Keratinocyte (primary cell): ENCODE measurements around the gene TAB3. TPM values are rescaled to one million over a fixed set of nuclear protein-coding genes. Genes with fewer than 3 reads are reported as not detected.
A peak's percentile ranks its signal among the peaks of the same experiment; 100 is the strongest.

Experiments
- DNase-seq: peaks from one replicate; pipeline ENCODE4 v3.0.0-alpha.2; 2011; ENCODE audit warnings: low read depth, missing footprints, low spot score
- FAIRE-seq: peaks from 2 replicates; lab custom pipeline; 2011; peaks lifted over from hg19 to GRCh38; lab: Jason Lieb, UNC
- H2AFZ ChIP-seq: 2 replicates; pipeline ENCODE4 v1.6.0; 2012; ENCODE audit warnings: low read length, control low read depth, inconsistent platforms; ENCODE audit not compliant: control insufficient read depth
- H3K27ac ChIP-seq: 2 replicates; pipeline ENCODE4 v1.5.1; 2011; ENCODE audit warnings: low read length; ENCODE audit not compliant: control insufficient read depth, insufficient read depth
- H3K27me3 ChIP-seq: 3 replicates; pipeline ENCODE4 v1.6.0; 2011; ENCODE audit warnings: low read length; ENCODE audit not compliant: control insufficient read depth, insufficient read depth; ENCODE audit errors: extremely low read depth
- H3K36me3 ChIP-seq, 2 experiments: 2 replicates in 1 of 2; 3 replicates in 1 of 2; pipeline ENCODE4 v1.5.1; 2011; ENCODE audit warnings: low read length in 2 of 2, mild to moderate bottlenecking in 1 of 2; ENCODE audit not compliant: control insufficient read depth in 2 of 2, insufficient read depth in 2 of 2; ENCODE audit errors: extremely low read depth in 1 of 2
- H3K4me1 ChIP-seq: 3 replicates; pipeline ENCODE4 v1.5.1; 2011; ENCODE audit warnings: low read length; ENCODE audit not compliant: control insufficient read depth, insufficient read depth; ENCODE audit errors: extremely low read depth
- H3K4me2 ChIP-seq: 3 replicates; pipeline ENCODE4 v1.6.0; 2011; ENCODE audit warnings: low read depth, low read length; ENCODE audit not compliant: control insufficient read depth, insufficient read depth; ENCODE audit errors: extremely low read depth
- H3K4me3 ChIP-seq, 3 experiments: fragments of 200-600 bp in 1 of 3; sonication (generic) in 1 of 3; 2 replicates in 2 of 3; 3 replicates in 1 of 3; pipeline ENCODE4 v1.5.1; 2011 to 2016; ENCODE audit warnings: low read length in 3 of 3, mild to moderate bottlenecking in 3 of 3, control low read depth in 2 of 3, inconsistent platforms in 1 of 3, low read depth in 1 of 3, mixed read lengths in 1 of 3, mixed run types in 1 of 3, moderate library complexity in 1 of 3; ENCODE audit not compliant: control insufficient read depth in 2 of 3, insufficient read depth in 2 of 3; ENCODE audit errors: extremely low read depth in 1 of 3
- H3K79me2 ChIP-seq: 2 replicates; pipeline ENCODE4 v1.6.0; 2012; ENCODE audit warnings: low read length; ENCODE audit not compliant: control insufficient read depth, insufficient read depth
- H3K9ac ChIP-seq: 3 replicates; pipeline ENCODE4 v1.6.0; 2011; ENCODE audit warnings: low read length; ENCODE audit not compliant: control insufficient read depth, insufficient read depth; ENCODE audit errors: extremely low read depth
- H3K9me1 ChIP-seq: 3 replicates; pipeline ENCODE4 v1.6.0; 2011; ENCODE audit warnings: low read length; ENCODE audit not compliant: control insufficient read depth, insufficient read depth; ENCODE audit errors: extremely low read depth
- H3K9me3 ChIP-seq: 2 replicates; pipeline ENCODE4 v1.5.1; 2012; ENCODE audit warnings: low read depth, low read length; ENCODE audit not compliant: control insufficient read depth
- H4K20me1 ChIP-seq: 3 replicates; pipeline ENCODE4 v1.6.0; 2011; ENCODE audit warnings: low read length; ENCODE audit not compliant: control insufficient read depth, insufficient read depth; ENCODE audit errors: extremely low read depth
- CTCF ChIP-seq, 3 experiments: IDR thresholded peaks in 1 of 3; conservative IDR thresholded peaks in 1 of 3; optimal IDR thresholded peaks in 1 of 3; 2 replicates in 2 of 3; 3 replicates in 1 of 3; pipeline versions ENCODE3 to v1.5.1; 2011; ENCODE audit warnings: low read length in 3 of 3, mild to moderate bottlenecking in 3 of 3, moderate library complexity in 2 of 3, control low read depth in 1 of 3, inconsistent platforms in 1 of 3; ENCODE audit not compliant: insufficient read depth in 2 of 3; ENCODE audit errors: extremely low read depth in 1 of 3
- EZH2 ChIP-seq: IDR thresholded peaks from one replicate; pipeline ENCODE4 v1.6.1; 2012; ENCODE audit warnings: inconsistent platforms, mild to moderate bottlenecking, low read length, moderate library complexity
- dilution Hi-C: fragments of 300-500 bp; cut with MboI; formaldehyde crosslinking; loops from one replicate; pipeline ENCODE4 v1.7.0; 2020; ENCODE audit warnings: low sequenced_read_pairs; ENCODE audit not compliant: extremely low pct_ligation_motif_present
- polyA plus RNA-seq, 5 experiments: library from polyadenylated mRNA; depleted of rRNA in 3 of 5; stranded (reverse) in 3 of 5; stranded (forward) in 1 of 5; unstranded in 1 of 5; fragments of >200 nt; gene quantifications; 1 replicate in 1 of 5; 2 replicates in 3 of 5; 3 replicates in 1 of 5; pipeline versions ENCODE4 v1.2.1 to v1.2.3, GENCODE V29; 2011 to 2012; ENCODE audit warnings: missing spikeins in 2 of 5, low read depth in 1 of 5, low replicate concordance in 1 of 5

The TAB3 gene
- polyA plus RNA-seq, 1 donor (not counting 4 experiments of a cell fraction or from before 2014, with no cell fraction given) = 25.5 TPM

GRCh38 chrX:30892591-30892990, 3.5 kb upstream of the TAB3 start:
- H3K9ac ChIP-seq = no peak overlapping the region
- FAIRE-seq (peak; percentile 59), DNase-seq (peak; percentile 45)
- no peaks in the 10 kb centered on the region for H3K36me3 ChIP-seq
- dilution Hi-C loops = no loop called here
- peaks cover 23% of the 10 kb centered on the region for H3K4me1 ChIP-seq
- H4K20me1 ChIP-seq = no peaks in the 10 kb centered on the region
- no peak overlapping the region for H2AFZ ChIP-seq
- peak overlapping the region in 1 of 3 experiments; percentile 24 for H3K4me3 ChIP-seq
- peak overlapping the region; percentile 42 for H3K27ac ChIP-seq
- H3K9me1 ChIP-seq = no peaks in the 10 kb centered on the region
- H3K9me3 ChIP-seq = no peaks in the 10 kb centered on the region
- H3K27me3 ChIP-seq = no peaks in the 10 kb centered on the region
- no peak for TF ChIP-seq CTCF (optimal IDR thresholded peaks at IDR 0.05 in 1 of 3, IDR thresholded peaks at IDR 0.05 in 1 of 3, conservative IDR thresholded peaks at IDR 0.05 in 1 of 3; ENCODE audit: extremely low read depth in 1 of 3, insufficient read depth in 2 of 3, low read length in 3 of 3)
- no peak for TF ChIP-seq EZH2
- peaks cover 12% of the 10 kb centered on the region for H3K79me2 ChIP-seq
- H3K4me2 ChIP-seq = peak overlapping the region; percentile 72

GRCh38 chrX:30888526-30889146, 418 bp downstream of the TAB3 start:
- DNase-seq = no peak
- H3K36me3 ChIP-seq = no peaks in the 10 kb centered on the region
- H3K4me1 ChIP-seq = peaks cover 22% of the 10 kb centered on the region
- H3K4me2 ChIP-seq = peak overlapping the region; percentile 78
- peak overlapping the region; percentile 71 for H3K27ac ChIP-seq
- dilution Hi-C loops = no loop called here
- no peaks in the 10 kb centered on the region for H3K9me3 ChIP-seq
- peaks cover 51% of the 10 kb centered on the region for H3K79me2 ChIP-seq
- H3K9me1 ChIP-seq = no peaks in the 10 kb centered on the region
- peaks cover 4% of the 10 kb centered on the region for H4K20me1 ChIP-seq
- H3K27me3 ChIP-seq = no peaks in the 10 kb centered on the region
- H3K4me3 ChIP-seq = peak overlapping the region; percentile 63 to 79 (median 72)
- peak overlapping the region; percentile 85 for H3K9ac ChIP-seq
- H2AFZ ChIP-seq = peak overlapping the region; percentile 30
- TF ChIP-seq CTCF (optimal IDR thresholded peaks at IDR 0.05 in 1 of 3, IDR thresholded peaks at IDR 0.05 in 1 of 3, conservative IDR thresholded peaks at IDR 0.05 in 1 of 3; ENCODE audit: extremely low read depth in 1 of 3, insufficient read depth in 2 of 3, low read length in 3 of 3) (no peak), EZH2 (no peak)
- peak; percentile 34 for FAIRE-seq
